ENCODE results near the gene POLA1.

DNA sequence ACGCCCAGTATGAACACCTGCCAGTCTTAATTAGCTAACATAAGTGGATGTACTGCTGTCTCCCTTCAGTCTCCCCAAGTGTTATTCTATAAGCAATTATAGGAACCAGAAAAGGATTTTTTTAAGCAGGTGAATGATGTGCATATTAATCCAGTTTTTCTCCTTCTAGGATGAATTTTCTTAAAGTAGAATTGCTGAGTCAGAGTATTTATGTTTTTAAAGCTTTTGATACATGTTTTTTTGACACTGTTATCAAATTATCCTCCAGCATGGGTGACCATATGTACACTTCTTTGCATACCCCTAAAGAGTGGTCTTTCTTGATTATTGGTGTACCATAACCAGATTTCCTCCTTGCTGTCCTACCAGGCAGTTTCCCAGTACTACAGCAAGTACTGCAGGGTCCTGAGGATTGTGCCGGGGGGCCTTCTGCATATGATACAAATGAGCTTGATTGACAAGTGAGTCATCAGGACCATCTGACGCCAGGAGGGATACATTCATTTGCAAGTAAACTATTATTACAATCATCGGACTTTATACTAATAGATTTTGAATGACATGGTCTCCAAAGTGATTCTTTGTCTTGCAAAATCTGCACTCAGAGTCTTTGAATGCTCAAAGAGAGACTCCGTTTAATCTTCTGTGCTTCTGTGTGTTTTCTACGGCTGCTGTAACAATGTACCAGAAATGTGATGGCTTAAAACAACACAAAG is 35.9 kb upstream of the POLA1 start:
- TF ChIP-seq, protein P1, sequence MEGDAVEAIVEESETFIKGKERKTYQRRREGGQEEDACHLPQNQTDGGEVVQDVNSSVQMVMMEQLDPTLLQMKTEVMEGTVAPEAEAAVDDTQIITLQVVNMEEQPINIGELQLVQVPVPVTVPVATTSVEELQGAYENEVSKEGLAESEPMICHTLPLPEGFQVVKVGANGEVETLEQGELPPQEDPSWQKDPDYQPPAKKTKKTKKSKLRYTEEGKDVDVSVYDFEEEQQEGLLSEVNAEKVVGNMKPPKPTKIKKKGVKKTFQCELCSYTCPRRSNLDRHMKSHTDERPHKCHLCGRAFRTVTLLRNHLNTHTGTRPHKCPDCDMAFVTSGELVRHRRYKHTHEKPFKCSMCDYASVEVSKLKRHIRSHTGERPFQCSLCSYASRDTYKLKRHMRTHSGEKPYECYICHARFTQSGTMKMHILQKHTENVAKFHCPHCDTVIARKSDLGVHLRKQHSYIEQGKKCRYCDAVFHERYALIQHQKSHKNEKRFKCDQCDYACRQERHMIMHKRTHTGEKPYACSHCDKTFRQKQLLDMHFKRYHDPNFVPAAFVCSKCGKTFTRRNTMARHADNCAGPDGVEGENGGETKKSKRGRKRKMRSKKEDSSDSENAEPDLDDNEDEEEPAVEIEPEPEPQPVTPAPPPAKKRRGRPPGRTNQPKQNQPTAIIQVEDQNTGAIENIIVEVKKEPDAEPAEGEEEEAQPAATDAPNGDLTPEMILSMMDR (IDR thresholded peaks at IDR 0.05), result no peak
- TF ChIP-seq POLR2AphosphoS5 (IDR thresholded peaks at IDR 0.05) (no peak), POLR2A (IDR thresholded peaks at IDR 0.05) (no peak), EP300 (IDR thresholded peaks at IDR 0.05) (no peak)
